ENCODE data around the gene MPG.
"Not testable (repeated sequence)": the region's sequence is repeated elsewhere in the genome, so short reads cannot be mapped to it uniquely, and the experiment has no call there.

MPG gene

DNA sequence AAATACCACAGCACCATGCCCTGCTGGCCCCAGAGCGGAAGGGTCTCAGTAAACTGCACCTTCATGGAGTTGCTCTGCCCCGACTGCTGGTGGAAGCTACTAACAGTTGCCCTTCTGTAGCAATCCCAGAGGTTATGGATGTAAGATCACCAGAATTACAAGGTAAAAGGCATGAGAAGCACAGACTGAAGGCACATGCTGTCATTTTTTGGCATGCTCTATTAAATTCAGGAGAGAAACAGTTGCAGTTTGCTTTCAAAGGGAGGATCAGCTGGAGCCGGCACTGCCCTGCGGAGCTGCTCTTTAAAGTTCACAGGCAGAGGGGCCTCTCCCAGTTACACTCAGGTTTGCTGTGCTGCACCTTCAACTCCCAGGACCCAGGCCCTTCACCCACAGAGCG, 41.3 kb downstream of the MPG start:
- no peak for DNase-seq (ENCODE audit: low spot score)
- no peak overlapping the region for H3K4me3 ChIP-seq
- no peak overlapping the region for H3K27ac ChIP-seq
- TF ChIP-seq, protein P1, sequence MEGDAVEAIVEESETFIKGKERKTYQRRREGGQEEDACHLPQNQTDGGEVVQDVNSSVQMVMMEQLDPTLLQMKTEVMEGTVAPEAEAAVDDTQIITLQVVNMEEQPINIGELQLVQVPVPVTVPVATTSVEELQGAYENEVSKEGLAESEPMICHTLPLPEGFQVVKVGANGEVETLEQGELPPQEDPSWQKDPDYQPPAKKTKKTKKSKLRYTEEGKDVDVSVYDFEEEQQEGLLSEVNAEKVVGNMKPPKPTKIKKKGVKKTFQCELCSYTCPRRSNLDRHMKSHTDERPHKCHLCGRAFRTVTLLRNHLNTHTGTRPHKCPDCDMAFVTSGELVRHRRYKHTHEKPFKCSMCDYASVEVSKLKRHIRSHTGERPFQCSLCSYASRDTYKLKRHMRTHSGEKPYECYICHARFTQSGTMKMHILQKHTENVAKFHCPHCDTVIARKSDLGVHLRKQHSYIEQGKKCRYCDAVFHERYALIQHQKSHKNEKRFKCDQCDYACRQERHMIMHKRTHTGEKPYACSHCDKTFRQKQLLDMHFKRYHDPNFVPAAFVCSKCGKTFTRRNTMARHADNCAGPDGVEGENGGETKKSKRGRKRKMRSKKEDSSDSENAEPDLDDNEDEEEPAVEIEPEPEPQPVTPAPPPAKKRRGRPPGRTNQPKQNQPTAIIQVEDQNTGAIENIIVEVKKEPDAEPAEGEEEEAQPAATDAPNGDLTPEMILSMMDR (IDR thresholded peaks at IDR 0.05): no peak

GRCh38 chr16:119835-120491, 41.9 kb downstream of the MPG start:
- Histone ChIP-seq H3K4me3 (no peak overlapping the region), H3K27ac (no peak overlapping the region)
- TF ChIP-seq, protein P1 (IDR thresholded peaks at IDR 0.05): no peak
- DNase-seq (ENCODE audit: low spot score): no peak

- H3K27ac ChIP-seq: no peak overlapping the region
- no peak overlapping the region for H3K4me3 ChIP-seq
- TF ChIP-seq, protein P1 (IDR thresholded peaks at IDR 0.05): no peak
- DNase-seq (ENCODE audit: low spot score): no peak
Measured at GRCh38 chr16:120756-121155, 42.7 kb downstream of the MPG start.

DNA sequence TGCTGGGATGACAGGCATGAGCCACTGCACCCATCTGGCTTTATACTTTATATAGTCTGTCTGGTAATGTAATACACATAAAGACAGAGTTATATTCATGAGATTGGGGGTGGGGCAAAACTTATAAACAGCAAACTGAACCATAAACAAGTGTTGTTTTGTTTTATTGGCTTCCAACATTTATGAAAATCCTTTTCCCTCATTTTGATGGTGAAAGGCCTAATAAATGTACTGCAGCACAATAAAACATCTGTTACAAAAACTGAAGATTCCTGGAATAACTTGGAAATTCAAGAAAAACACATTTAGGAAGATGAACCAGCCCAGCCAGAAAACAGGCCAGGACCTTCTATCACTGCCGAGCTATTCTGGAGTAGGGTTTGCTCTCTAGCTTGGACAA, 44.3 kb downstream of the MPG start:
- DNase-seq (ENCODE audit: low spot score): no peak
- TF ChIP-seq, protein P1 (IDR thresholded peaks at IDR 0.05): no peak
- H3K27ac ChIP-seq: no peak overlapping the region
- no peak overlapping the region for H3K4me3 ChIP-seq

GRCh38 chr16:123558-124350, 45.7 kb downstream of the MPG start:
- DNase-seq (ENCODE audit: low spot score); H3K27ac ChIP-seq; H3K4me3 ChIP-seq: not testable (repeated sequence)

- TF ChIP-seq, protein P1 (IDR thresholded peaks at IDR 0.05): no peak
- no peak for DNase-seq (ENCODE audit: low spot score)
- Histone ChIP-seq H3K4me3 (no peak overlapping the region), H3K27ac (no peak overlapping the region)
Measured at GRCh38 chr16:125011-125410, 47.0 kb downstream of the MPG start.

- Histone ChIP-seq H3K4me3 (no peak overlapping the region), H3K27ac (no peak overlapping the region)
- no peak for DNase-seq (ENCODE audit: low spot score)
- TF ChIP-seq, protein P1 (IDR thresholded peaks at IDR 0.05): no peak
Measured at GRCh38 chr16:129075-129474, 51.0 kb downstream of the MPG start.

All from coronary artery (tissue), 2 donors.